ENCODE results near the gene CCDC148.
A peak's percentile ranks its signal among the peaks of the same experiment; 100 is the strongest.

Gene CCDC148

DNA sequence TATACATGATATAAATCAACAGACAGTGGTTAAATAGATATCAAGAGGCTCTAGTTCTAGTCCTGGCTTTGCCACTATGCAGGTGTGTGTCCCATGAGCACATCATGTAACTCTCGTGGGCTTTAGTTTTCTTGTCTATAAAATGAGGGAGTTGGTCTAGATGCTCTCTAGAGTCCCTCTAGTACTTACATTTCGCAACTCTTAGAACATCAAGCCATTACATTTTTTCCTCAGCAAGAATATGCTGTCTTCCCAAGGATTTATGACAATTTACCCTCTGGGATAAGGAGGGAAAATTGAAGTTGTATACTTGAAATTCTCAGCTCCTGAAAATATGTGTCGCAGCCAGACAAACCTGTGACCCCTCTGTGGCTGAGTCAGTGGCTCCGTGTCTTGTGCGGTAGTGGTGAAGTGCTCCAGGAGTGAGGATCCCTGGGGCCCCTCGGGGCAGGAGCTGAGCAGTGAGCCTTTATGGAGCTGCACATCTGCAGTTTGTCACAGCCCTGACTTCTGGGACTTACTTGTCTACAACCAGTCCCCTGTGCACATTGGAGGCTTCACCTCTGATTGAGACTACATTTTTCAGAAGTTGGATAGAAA is 7.0 kb upstream of the CCDC148 start:
- no peaks in the 10 kb centered on the region for H3K36me3 ChIP-seq
- H3K9me3 ChIP-seq, result no peaks in the 10 kb centered on the region
- H3K27me3 ChIP-seq, result no peaks in the 10 kb centered on the region
- peak; percentile 12 for DNase-seq
- H3K4me3 ChIP-seq (ENCODE audit: low read depth, low read length), result no peak overlapping the region
- H3K4me1 ChIP-seq, result no peaks in the 10 kb centered on the region
- TF ChIP-seq, protein P1, sequence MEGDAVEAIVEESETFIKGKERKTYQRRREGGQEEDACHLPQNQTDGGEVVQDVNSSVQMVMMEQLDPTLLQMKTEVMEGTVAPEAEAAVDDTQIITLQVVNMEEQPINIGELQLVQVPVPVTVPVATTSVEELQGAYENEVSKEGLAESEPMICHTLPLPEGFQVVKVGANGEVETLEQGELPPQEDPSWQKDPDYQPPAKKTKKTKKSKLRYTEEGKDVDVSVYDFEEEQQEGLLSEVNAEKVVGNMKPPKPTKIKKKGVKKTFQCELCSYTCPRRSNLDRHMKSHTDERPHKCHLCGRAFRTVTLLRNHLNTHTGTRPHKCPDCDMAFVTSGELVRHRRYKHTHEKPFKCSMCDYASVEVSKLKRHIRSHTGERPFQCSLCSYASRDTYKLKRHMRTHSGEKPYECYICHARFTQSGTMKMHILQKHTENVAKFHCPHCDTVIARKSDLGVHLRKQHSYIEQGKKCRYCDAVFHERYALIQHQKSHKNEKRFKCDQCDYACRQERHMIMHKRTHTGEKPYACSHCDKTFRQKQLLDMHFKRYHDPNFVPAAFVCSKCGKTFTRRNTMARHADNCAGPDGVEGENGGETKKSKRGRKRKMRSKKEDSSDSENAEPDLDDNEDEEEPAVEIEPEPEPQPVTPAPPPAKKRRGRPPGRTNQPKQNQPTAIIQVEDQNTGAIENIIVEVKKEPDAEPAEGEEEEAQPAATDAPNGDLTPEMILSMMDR (IDR thresholded peaks at IDR 0.05; ENCODE audit: low read depth, low read length), result no peak

- DNase-seq, result no peak
- 0 out of 2 replicates have a peak, but pooled peaks cover 3% of the 10 kb centered on the region for H3K27me3 ChIP-seq
- no peak overlapping the region for H3K4me3 ChIP-seq (ENCODE audit: low read depth, low read length)
- TF ChIP-seq, protein P1 (IDR thresholded peaks at IDR 0.05; ENCODE audit: low read depth, low read length), result no peak; the same call in 1 of the 2 replicates
- H3K9me3 ChIP-seq, result no peaks in the 10 kb centered on the region
- no peaks in the 10 kb centered on the region for H3K4me1 ChIP-seq
- no peaks in the 10 kb centered on the region for H3K36me3 ChIP-seq
These were observed 4.2 kb upstream of the CCDC148 start for GRCh38 chr2:158460632-158461297.

GRCh38 chr2:158459161-158460003 is 2.8 kb upstream of the CCDC148 start:
- H3K4me3 ChIP-seq (ENCODE audit: low read depth, low read length), result no peak overlapping the region
- H3K9me3 ChIP-seq, result no peaks in the 10 kb centered on the region
- H3K36me3 ChIP-seq, result no peaks in the 10 kb centered on the region
- no peaks in the 10 kb centered on the region for H3K4me1 ChIP-seq
- TF ChIP-seq, protein P1 (IDR thresholded peaks at IDR 0.05; ENCODE audit: low read depth, low read length), result no peak
- DNase-seq, result no peak
- 0 out of 2 replicates have a peak, but pooled peaks cover 3% of the 10 kb centered on the region for H3K27me3 ChIP-seq

- H3K27me3 ChIP-seq, result 0 out of 2 replicates have a peak, but pooled peaks cover 3% of the 10 kb centered on the region
- no peak for DNase-seq
- no peaks in the 10 kb centered on the region for H3K4me1 ChIP-seq
- TF ChIP-seq, protein P1 (IDR thresholded peaks at IDR 0.05; ENCODE audit: low read depth, low read length), result no peak
- no peaks in the 10 kb centered on the region for H3K9me3 ChIP-seq
- H3K36me3 ChIP-seq, result no peaks in the 10 kb centered on the region
- peak overlapping the region; percentile 67 for H3K4me3 ChIP-seq (ENCODE audit: low read depth, low read length)
These were observed 2.0 kb upstream of the CCDC148 start for GRCh38 chr2:158458617-158458920.

DNA sequence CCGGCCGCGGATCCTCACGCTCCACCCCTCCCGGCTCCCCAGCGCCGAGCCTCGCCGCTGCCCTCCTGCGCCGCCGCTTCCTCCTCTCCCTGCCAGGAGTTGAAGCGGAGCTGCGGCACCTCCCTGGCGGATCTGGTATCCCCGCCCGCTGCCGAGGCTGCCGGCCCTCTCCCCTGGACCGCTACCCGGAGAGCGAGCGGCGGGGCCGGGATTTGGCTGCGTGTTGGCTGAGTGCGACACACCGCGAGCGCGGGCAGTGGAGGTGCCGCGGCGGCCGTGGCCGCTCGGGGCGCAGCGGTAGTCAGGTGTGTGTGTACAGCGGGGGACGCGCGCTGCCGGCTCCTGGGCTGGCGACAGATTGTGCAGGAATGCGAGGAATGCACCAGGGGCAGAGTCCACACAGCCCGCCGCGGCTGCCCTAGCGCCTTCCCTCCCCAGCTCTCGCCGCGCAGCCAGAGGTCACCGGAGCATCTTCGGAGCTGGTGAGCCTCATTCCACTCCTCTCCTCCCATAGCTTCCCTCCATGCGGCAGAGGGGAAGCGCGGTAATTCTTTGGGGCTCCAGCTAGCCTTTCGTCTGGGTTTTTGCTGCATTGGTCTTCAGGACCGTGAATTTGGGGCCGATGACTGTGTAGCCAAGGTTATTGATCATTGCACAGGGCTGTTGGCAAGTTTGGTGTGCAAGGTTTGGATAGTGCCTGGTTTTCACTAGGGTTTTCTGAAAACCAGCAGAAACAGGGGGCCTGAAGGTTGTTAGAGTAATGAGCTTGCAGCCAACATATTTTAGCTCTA is 1.5 kb upstream of the CCDC148 start:
- H3K9me3 ChIP-seq, result no peaks in the 10 kb centered on the region
- no peaks in the 10 kb centered on the region for H3K4me1 ChIP-seq
- H3K4me3 ChIP-seq (ENCODE audit: low read depth, low read length), result peak overlapping the region; percentile 67
- TF ChIP-seq, protein P1 (IDR thresholded peaks at IDR 0.05; ENCODE audit: low read depth, low read length), result 0 out of 2 replicates have a peak, but pooled peaks have one; percentile 2
- H3K36me3 ChIP-seq, result no peaks in the 10 kb centered on the region
- peak; percentile 54 for DNase-seq
- 0 out of 2 replicates have a peak, but pooled peaks cover 3% of the 10 kb centered on the region for H3K27me3 ChIP-seq

All from BE2C (cell line).